ENCODE results near the gene ELMOD3. TPM values are rescaled to one million over a fixed set of nuclear protein-coding genes. Genes with fewer than 3 reads are reported as not detected.

ELMOD3 gene
- total and polyA plus RNA-seq, 9 of the 15 experiments (the other 6 are each of a cell fraction or from before 2014, with no cell fraction given): 2.7 to 18.7 (median 11.6) TPM

- TF ChIP-seq HNRNPK (IDR thresholded peaks at IDR 0.05; ENCODE audit: low read depth, low read length, poor library complexity, severe bottlenecking): no peak
- TF ChIP-seq ZNF445 (CRISPR knock-in tag; IDR thresholded peaks at IDR 0.05; ENCODE audit: low read depth): no peak
- no peak for TF ChIP-seq LARP7 (IDR thresholded peaks at IDR 0.05)
- no peak for TF ChIP-seq HNRNPH1 (optimal IDR thresholded peaks at IDR 0.05; ENCODE audit: low read depth, low read length)
- no peak for TF ChIP-seq SMAD3 (CRISPR knock-in tag; conservative IDR thresholded peaks at IDR 0.05)
- TF ChIP-seq ZNF77 (CRISPR knock-in tag; IDR thresholded peaks at IDR 0.05): no peak
- TF ChIP-seq PHB2 (IDR thresholded peaks at IDR 0.05; ENCODE audit: low read depth): no peak
- TF ChIP-seq PREB (CRISPR knock-in tag; IDR thresholded peaks at IDR 0.05): no peak
- TF ChIP-seq POLR2A (conservative IDR thresholded peaks at IDR 0.05): no peak; the same call in 1 of the 2 replicates
- TF ChIP-seq TAF9B (IDR thresholded peaks at IDR 0.05; ENCODE audit: partially characterized antibody): no peak
- TF ChIP-seq ARID1B (IDR thresholded peaks at IDR 0.05): peak; percentile 83
- TF ChIP-seq NFXL1 (CRISPR knock-in tag; IDR thresholded peaks at IDR 0.05): no peak
- no peak for TF ChIP-seq ZBTB9 (CRISPR knock-in tag; IDR thresholded peaks at IDR 0.05)
- TF ChIP-seq THRB (CRISPR knock-in tag; conservative IDR thresholded peaks at IDR 0.05): no peak
- TF ChIP-seq POU5F1 (IDR thresholded peaks at IDR 0.05; ENCODE audit: borderline replicate concordance, low read depth, low read length, partially characterized antibody): no peak
- TF ChIP-seq ZBTB26 (CRISPR knock-in tag; IDR thresholded peaks at IDR 0.05): no peak
- 0 out of 6 replicates have a peak, but pooled peaks of 1 of the 3 experiments have one; percentile 16 for TF ChIP-seq ZBTB11 (CRISPR knock-in tag; IDR thresholded peaks at IDR 0.05)
- peak; percentile 27; the same call in 1 of the 2 replicates for TF ChIP-seq PKNOX1 (IDR thresholded peaks at IDR 0.05)
Measured at GRCh38 chr2:85326406-85327159, 28.0 kb upstream of the ELMOD3 start (continued).

Measured in K562 (cell line).